GM21390 (cell line): ENCODE measurements around the gene TMEM168.
"Not testable (repeated sequence)": the region's sequence is repeated elsewhere in the genome, so short reads cannot be mapped to it uniquely, and the experiment has no call there.

Source experiments
- ATAC-seq: cut with Tn5 transposase; IDR thresholded peaks from one replicate; pipeline ENCODE4 v1.9.1; 2021; ENCODE audit not compliant: unreplicated experiment

The TMEM168 gene, protein sequence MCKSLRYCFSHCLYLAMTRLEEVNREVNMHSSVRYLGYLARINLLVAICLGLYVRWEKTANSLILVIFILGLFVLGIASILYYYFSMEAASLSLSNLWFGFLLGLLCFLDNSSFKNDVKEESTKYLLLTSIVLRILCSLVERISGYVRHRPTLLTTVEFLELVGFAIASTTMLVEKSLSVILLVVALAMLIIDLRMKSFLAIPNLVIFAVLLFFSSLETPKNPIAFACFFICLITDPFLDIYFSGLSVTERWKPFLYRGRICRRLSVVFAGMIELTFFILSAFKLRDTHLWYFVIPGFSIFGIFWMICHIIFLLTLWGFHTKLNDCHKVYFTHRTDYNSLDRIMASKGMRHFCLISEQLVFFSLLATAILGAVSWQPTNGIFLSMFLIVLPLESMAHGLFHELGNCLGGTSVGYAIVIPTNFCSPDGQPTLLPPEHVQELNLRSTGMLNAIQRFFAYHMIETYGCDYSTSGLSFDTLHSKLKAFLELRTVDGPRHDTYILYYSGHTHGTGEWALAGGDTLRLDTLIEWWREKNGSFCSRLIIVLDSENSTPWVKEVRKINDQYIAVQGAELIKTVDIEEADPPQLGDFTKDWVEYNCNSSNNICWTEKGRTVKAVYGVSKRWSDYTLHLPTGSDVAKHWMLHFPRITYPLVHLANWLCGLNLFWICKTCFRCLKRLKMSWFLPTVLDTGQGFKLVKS

GRCh38 chr7:112789817-112790585 lies at the start of gene TMEM168:
Gene TMEM168, minus strand, starts transcription at chr7:112790393. Its CDS starts 5,568 bp downstream, at chr7:112784825.
- ATAC-seq: peak; percentile 83

DNA sequence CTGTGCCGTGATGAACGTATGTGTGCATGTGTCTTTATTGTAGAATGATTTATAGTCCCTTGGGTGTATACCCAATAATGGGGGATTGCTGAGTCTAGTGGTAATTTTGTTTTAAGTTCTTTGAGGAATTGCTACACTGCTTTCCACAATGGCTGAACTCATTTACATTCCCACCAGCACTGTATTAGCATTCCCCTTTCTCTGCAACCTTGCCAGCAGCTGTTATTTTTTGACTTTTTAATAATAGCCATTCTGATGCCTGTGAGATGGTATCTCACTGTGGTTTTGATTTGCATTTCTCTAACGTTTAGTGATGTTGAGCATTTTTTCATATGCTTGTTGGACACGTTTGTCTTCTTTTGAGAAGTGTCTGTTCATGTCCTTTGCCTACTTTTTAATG lies 45.7 kb upstream of the TMEM168 start:
- ATAC-seq: not testable (repeated sequence)

DNA sequence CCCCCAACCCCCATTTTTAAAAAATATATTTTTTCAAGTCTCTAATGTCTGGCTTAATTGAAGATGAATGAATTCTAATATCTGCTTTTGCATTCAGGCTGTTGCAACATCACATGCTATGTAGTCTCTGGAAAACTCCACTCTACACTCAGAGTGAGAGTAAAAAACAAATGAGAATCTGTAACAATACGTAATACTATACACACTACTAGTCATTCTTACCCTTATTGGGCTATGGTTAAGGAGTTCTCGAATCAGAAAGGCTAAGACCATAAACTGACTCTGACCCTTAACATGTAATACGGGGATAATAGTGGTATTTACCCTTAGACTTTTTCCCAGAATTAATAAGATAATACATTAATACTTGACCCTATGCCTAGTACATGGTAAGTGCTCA lies 42.9 kb upstream of the TMEM168 start:
- no peak for ATAC-seq

GRCh38 chr7:112830769-112831168 lies 40.6 kb upstream of the TMEM168 start:
- no peak for ATAC-seq

DNA sequence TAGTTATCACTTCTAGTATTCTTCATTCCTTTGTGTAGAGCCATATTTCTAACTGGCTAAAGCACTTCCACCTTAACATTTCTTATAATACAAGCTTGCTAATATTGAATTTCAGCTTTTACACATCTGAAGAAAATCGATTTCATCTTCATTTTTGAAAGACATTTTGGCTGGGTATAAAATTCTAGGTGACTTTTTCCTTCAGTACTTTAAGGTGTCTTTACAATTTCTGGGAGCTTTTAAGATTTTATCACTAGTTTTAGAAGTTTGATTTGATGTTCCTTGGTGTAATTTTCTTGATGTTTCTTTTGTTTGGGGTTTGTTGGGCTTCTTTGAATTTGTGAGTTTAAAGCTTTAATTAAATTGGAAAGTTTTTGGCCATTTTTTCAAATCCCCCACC lies 38.5 kb upstream of the TMEM168 start:
- ATAC-seq: no peak

- ATAC-seq: no peak
Measured at GRCh38 chr7:112821345-112821744, 31.2 kb upstream of the TMEM168 start.

GRCh38 chr7:112819536-112819935 lies 29.3 kb upstream of the TMEM168 start:
- ATAC-seq: no peak

- no peak for ATAC-seq
Measured at GRCh38 chr7:112806156-112806555, 16.0 kb upstream of the TMEM168 start.

- no peak for ATAC-seq
Measured at GRCh38 chr7:112802406-112802805, 12.2 kb upstream of the TMEM168 start.

GRCh38 chr7:112800486-112800885 lies 10.3 kb upstream of the TMEM168 start:
- ATAC-seq: no peak

DNA sequence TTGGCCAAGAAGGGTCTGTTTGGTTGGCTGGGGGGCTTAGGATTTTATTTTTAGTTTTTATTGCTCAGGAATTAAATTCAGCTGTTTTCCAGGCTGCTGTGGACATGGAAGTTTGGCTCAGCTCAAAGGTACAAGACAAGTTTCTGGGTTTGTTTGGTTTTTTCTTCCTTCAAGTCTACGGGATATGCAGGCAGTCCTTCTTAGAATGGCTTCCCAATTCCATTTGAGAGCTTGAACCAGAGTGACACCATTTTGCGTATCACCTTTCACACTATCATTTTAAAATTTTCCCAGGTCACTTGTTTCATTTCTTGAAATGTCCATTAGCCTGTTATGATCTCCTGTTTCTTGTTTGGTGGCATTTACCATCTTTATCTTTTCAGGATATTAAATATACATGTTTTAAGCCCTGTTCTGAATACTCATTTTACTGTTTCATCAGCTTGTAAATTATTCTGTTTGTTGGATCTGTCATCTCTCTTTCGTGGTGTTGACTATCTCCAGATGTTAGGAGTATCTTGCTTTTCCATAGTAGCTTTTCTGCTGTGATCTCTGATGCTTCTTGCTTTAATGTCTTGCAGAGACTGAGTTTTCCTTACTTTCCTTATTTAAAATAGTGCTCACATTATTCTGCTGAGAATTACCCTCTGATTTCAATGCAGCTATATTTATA lies 9.4 kb upstream of the TMEM168 start:
- no peak for ATAC-seq

DNA sequence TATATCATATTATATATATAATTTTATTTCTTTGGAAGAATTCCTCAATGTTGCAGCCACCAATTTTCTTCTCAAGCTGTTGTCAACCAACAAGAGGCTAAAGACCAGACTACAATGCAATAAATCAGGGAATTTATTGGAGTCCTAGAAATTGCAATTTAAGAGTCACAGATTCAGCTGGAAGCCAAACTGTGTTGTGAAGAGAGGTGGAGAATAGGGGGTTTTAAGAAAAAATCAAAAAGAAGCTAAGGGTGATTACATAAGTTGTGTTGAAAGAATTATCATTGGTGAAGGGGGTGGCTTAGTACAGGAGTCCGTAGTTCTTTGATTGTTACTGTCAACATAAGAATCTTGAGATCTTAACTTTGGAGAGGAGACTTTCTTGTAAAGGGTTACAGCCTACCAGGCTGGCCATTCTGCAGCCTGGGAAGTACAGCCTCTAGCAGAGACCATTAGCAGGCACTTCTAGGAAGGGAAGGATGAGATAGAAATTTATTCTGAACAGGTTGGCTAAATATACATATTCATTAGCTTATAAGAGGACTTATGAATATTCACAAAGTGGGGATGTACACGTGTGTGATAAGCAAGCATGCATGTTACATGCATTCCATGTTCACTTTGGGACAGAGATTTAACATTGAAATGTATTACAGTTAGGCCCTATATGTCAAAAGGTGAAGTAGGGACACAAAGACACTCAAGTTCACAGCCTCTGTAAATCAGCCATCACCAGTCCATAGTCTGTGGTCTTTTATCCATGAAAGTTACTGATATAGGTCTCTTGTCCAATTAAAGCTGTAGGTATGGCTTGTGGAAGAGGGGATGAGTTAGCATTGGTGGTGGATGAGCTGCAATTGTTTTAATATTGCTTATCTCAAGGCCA lies 8.3 kb upstream of the TMEM168 start:
- peak; percentile 49 for ATAC-seq

DNA sequence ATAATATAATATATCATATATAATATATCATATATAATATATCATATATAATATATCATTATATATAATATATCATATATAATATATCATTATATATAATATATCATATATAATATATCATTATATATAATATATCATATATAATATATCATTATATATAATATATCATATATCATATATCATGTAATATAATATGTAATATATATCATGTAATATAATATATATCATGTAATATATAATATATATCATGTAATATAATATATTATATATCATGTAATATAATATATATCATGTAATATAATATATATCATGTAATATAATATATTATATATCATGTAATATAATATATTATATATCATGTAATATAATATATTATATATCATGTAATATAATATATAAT lies 6.4 kb upstream of the TMEM168 start:
- not testable (repeated sequence) for ATAC-seq

DNA sequence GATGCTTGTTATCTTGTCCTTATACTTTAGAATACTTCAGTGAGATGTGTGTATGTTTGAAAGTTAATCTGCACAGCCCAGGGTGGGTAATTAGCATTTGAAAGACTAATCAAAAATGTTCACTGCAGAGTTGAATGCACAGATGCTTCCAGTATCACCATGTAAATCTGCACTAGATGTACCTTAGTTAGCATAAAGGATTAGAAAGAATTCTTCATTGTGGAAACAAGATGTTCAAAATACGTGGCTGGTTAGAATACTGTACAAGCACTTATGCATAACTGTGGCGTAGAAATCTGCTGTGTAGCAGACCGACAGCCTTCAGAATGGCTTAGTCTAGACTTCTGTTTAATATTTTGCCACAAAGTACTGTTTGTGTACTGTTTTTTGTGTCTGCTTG lies 2.2 kb upstream of the TMEM168 start:
- ATAC-seq: no peak

- ATAC-seq: no peak
Measured at GRCh38 chr7:112791465-112792168, 1.4 kb upstream of the TMEM168 start.

GRCh38 chr7:112790586-112791003 lies 402 bp upstream of the TMEM168 start:
- peak; percentile 59 for ATAC-seq

GRCh38 chr7:112789453-112789816 lies 758 bp downstream of the TMEM168 start:
- ATAC-seq: no peak

GRCh38 chr7:112788778-112789343 lies 1.3 kb downstream of the TMEM168 start:
- ATAC-seq: no peak

GRCh38 chr7:112784603-112785002 lies 5.6 kb downstream of the TMEM168 start:
- no peak for ATAC-seq
